Heart left ventricle (tissue), 16 donors: ENCODE results near the gene TRIP13. TPM values are rescaled to one million over a fixed set of nuclear protein-coding genes. Genes with fewer than 3 reads are reported as not detected.

Source experiments
- ATAC-seq, 4 donors: fragments of 200-7000 bp; cut with Tn5 transposase; one replicate each; pipeline ENCODE4 v1.9.1; 2020 to 2022; ENCODE audit warnings: moderate library complexity in 4 of 4, mild to moderate bottlenecking in 3 of 4, moderate number of reproducible peaks in 1 of 4
- DNase-seq, 5 donors: peaks; one replicate each; pipeline ENCODE4 v3.0.0-alpha.2; 2020
- H3K27ac ChIP-seq, 12 donors: fragments of 200-600 bp; sonication (generic) in 4 of 12; one replicate each; pipeline versions ENCODE4 v1.5.0 to v1.8.0; 2016 to 2022; ENCODE audit warnings: mild to moderate bottlenecking in 2 of 12
- H3K27me3 ChIP-seq, 9 donors: fragments of 200-600 bp; sonication (generic) in 2 of 9; one replicate each; pipeline versions ENCODE4 v1.5.1 to v1.8.0; 2016 to 2022; ENCODE audit warnings: mild to moderate bottlenecking in 3 of 9
- H3K36me3 ChIP-seq, 9 donors: fragments of 200-600 bp; sonication (generic) in 2 of 9; one replicate each; pipeline versions ENCODE4 v1.5.0 to v1.8.0; 2018 to 2022; ENCODE audit warnings: mild to moderate bottlenecking in 2 of 9
- H3K4me1 ChIP-seq, 12 donors: fragments of 200-600 bp; sonication (generic) in 4 of 12; one replicate each; pipeline versions ENCODE4 v1.5.0 to v1.8.0; 2016 to 2022; ENCODE audit warnings: mild to moderate bottlenecking in 3 of 12
- H3K4me3 ChIP-seq, 12 donors: fragments of 200-600 bp; sonication (generic) in 4 of 12; one replicate each; pipeline versions ENCODE4 v1.5.0 to v1.8.0; 2017 to 2022; ENCODE audit warnings: mild to moderate bottlenecking in 9 of 12, moderate library complexity in 4 of 12
- H3K9me3 ChIP-seq, 12 donors: fragments of 200-600 bp; sonication (generic) in 4 of 12; one replicate each; pipeline versions ENCODE4 v1.5.0 to v1.8.0; 2016 to 2022; ENCODE audit warnings: mild to moderate bottlenecking in 1 of 12
- CTCF ChIP-seq, 12 donors: fragments of 200-600 bp; sonication (generic) in 4 of 12; IDR thresholded peaks; one replicate each; pipeline versions ENCODE4 v1.5.0 to v1.8.0; 2018 to 2022; ENCODE audit warnings: antibody characterized with exemption in 12 of 12, mild to moderate bottlenecking in 5 of 12
- POLR2A ChIP-seq, 2 donors: fragments of 450-650 bp; IDR thresholded peaks; one replicate each; pipeline ENCODE4 v1.6.1; 2017; ENCODE audit warnings: antibody characterized with exemption in 2 of 2, mild to moderate bottlenecking in 2 of 2, moderate library complexity in 2 of 2
- WGBS, 4 donors: extraction: QIAGEN DNeasy Blood & Tissue Kit in 2 of 4; methylation state at CpG; one replicate each; pipeline versions ENCODE4 v1.1.5 to v1.1.7; 2013 to 2018; 5-methylcytosine and 5-hydroxymethylcytosine counted together
- intact Hi-C, 10 donors: fragments of 100-400 bp; cut with DNase I; formaldehyde crosslinking; loops; one replicate each; pipeline versions ENCODE4 v1.11.1 to v1.14.2; 2022
- polyA plus RNA-seq, 2 donors: library from polyadenylated mRNA; stranded (reverse); fragments of 200-250 nt; gene quantifications; one replicate each; pipeline ENCODE4 v1.2.3, GENCODE V29; 2013
- total RNA-seq, 9 donors: library from RNA; depleted of rRNA in 2 of 9; stranded (reverse); fragments of >200 nt in 2 of 9; fragmentation: NEBNext Ultra II Directional in 3 of 9; extraction: Animal tissue kit (Norgen Biotek cat#: 25700) in 3 of 9; gene quantifications; one replicate each; pipeline versions ENCODE4 v1.1.0 to v1.2.4, GENCODE V29; 2016 to 2023
- donor health status: ischemic (EF 13 %, LVEDD 7.1; RV severe dilation, severe dysfunction).
- donor health status: healthy with polysubstance abuse.
- donor health status: DM: no; HTN: yes; CAD: no.
- donor health status: DM: no; HTN: no; CAD: no.
- donor health status: ischemic (EF 25% LVEDD 6.9; RV normal size, moderate dysfunction).
- donor health status: ischemic (EF 25% LVEDD 5.7; RV mildly dilated, moderate dysfunction).
- donor health status: healthy.
- donor health status: DM: yes; HTN: yes; CAD: no.
- donor health status: ischemic (EF 35%, LVEDD 5.7; RV mildly dilated, moderate dysfunction).
- donor health status: nonischemic (EF 11% LVEDD 7.7; RV severe dilation, severe dysfunction).
- donor health status: DM: yes; HTN: yes; CAD: no.
- donor health status: PGD.
- donor health status: ischemic (EF 29% LVEDD 5.4; RV normal size, mild dysfunction).
- donor health status: nonischemic (EF 23%, LVEDD 6.1; RV moderate dilation, normal function).

TRIP13 gene
- total and polyA plus RNA-seq, 11 donors = 0.19 to 4.2 (median 0.49) TPM

DNA sequence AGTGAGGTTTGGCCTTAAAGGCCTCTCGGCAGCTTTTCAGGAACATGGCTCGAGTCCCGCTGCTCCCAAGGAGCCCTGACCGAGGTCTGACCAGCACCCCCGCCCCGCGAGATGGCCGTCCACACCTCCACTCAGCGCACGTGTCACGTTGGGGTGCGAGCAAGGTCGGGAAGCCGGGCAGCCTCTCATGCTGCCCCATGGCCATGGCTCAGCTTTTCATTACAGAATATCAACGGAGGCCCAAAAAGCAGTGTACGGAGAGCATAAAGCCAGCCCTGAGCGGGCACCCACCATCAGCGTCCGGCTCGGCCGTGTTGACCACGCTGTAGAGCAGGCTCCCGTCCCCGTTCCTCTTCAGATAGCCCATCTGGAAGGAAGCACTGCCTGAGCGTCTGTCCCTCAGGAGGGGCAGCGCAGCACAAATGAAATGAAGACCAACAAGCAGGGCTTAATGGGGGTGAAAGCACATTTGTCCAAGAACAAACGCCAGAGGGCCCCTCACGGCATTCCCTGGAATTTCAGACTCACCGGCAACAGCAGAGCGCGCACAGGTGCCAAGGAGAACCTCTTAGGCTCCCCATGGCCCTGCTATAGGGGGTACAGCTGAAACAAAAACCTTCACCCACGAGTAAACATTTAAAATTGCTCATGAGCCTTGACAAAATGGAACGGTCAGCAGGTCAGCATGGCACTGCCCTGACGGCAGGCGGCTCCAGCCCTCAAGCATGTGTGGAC is 11.7 kb upstream of the TRIP13 start:
- peak in 1 of 5 donors; percentile 31 for DNase-seq
- intact Hi-C loops = no loop called here
- no peak overlapping the region for H3K27ac ChIP-seq
- no peak for TF ChIP-seq POLR2A (IDR thresholded peaks at IDR 0.05)
- no peak for TF ChIP-seq CTCF (IDR thresholded peaks at IDR 0.05)
- WGBS, 4 donors = 94 to 95% (median 95%) methylated on average over 22 to 35 of the region's 35 CpGs
- no peaks in the 10 kb centered on the region for H3K27me3 ChIP-seq
- no peak overlapping the region for H3K4me3 ChIP-seq
- peaks cover 0 to 13% (median under 1%) of the 10 kb centered on the region in 12 donors for H3K4me1 ChIP-seq
- no peak for ATAC-seq
- H3K36me3 ChIP-seq = peaks cover 0 to 79% (median 72%) of the 10 kb centered on the region in 9 donors
- H3K9me3 ChIP-seq = no peaks in the 10 kb centered on the region

GRCh38 chr5:881551-881935 is 11.1 kb upstream of the TRIP13 start:
- H3K27ac ChIP-seq = no peak overlapping the region
- 85 to 92% (median 87%) methylated on average over 11 to 12 of the region's 12 CpGs for WGBS, 4 donors
- DNase-seq (peak in 1 of 5 donors; percentile 42), ATAC-seq (no peak)
- H3K36me3 ChIP-seq = peaks cover 0 to 79% (median 72%) of the 10 kb centered on the region in 9 donors
- no peak overlapping the region for H3K4me3 ChIP-seq
- H3K4me1 ChIP-seq = peaks cover 0 to 16% (median 2%) of the 10 kb centered on the region in 12 donors
- intact Hi-C loops = no loop called here
- TF ChIP-seq POLR2A (IDR thresholded peaks at IDR 0.05) (no peak), CTCF (IDR thresholded peaks at IDR 0.05) (no peak)
- no peaks in the 10 kb centered on the region for H3K9me3 ChIP-seq
- no peaks in the 10 kb centered on the region for H3K27me3 ChIP-seq

DNA sequence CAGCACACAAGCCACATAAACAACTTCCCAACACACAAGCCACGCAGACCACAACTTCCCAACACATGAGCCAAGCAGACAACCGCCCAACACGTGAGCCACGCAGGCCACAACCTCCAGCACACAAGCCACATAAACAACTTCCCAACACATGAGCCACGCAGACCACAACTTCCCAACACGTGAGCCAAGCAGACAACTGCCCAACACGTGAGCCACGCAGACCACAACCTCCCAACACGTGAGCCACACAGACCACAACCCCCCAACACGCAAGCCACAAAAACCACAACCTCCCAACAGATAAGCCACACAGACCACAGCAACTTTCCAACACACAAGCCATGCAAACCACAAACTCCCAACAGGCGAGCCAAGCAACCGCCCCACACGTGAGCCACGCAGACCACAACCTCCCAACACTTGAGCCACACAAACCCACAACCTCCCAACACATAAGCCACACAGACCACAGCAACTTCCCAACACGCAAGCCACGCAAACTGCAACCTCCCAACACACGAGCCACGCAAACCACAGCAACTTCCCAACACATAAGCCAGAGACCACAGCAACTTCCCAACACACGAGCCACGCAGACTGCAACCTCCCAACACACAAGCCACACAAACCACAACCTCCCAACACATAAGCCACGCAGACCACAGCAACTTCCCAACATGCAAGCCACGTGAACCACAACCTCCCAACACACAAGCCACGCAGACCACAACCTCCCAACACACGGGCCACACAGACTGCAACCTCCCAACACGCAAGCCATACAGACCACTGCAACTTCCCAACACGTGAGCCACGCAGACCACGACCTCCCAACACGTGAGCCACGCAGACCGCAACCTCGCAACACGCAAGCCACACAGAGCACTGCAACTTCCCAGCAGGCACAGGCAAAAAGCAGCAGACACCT is 10.2 kb upstream of the TRIP13 start:
- no peak for ATAC-seq
- Histone ChIP-seq H3K27me3 (no peaks in the 10 kb centered on the region), H3K4me1 (peaks cover 0 to 16% (median 2%) of the 10 kb centered on the region in 12 donors), H3K4me3 (no peak overlapping the region), H3K27ac (no peak overlapping the region), H3K36me3 (peaks cover 0 to 79% (median 72%) of the 10 kb centered on the region in 9 donors), H3K9me3 (no peaks in the 10 kb centered on the region)
- 92 to 95% (median 94%) methylated on average over 33 of the region's 33 CpGs for WGBS, 4 donors
- no peak for TF ChIP-seq POLR2A (IDR thresholded peaks at IDR 0.05)
- TF ChIP-seq CTCF (IDR thresholded peaks at IDR 0.05) = no peak
- peak in 1 of 5 donors; percentile 43 for DNase-seq
- intact Hi-C loops = no loop called here
